K562 (cell line): Measurements from ENCODE around the gene CMIP. TPM values are rescaled to one million over a fixed set of nuclear protein-coding genes. Genes with fewer than 3 reads are reported as not detected.
A peak's percentile ranks its signal among the peaks of the same experiment; 100 is the strongest.

Source experiments
- ATAC-seq: fragments of 200-7000 bp; cut with Tn5 transposase; 3 replicates; pipeline ENCODE4 v1.9.1; 2020; ENCODE audit warnings: moderate library complexity
- BruUV-seq: library from RNA; stranded (reverse); fragments of 400-500 nt; replicated peaks from 2 replicates; lab custom pipeline; 2021; lab: Mats Ljungman, UMichigan
- CTCF ChIA-PET: fragments of 300-600 bp; formaldehyde crosslinking; extraction: SDS; loops from one replicate; lab custom pipeline; 2021; ENCODE audit warnings: low intra/inter-chr PET ratio; lab: Yijun Ruan, JAX
- POLR2A ChIA-PET: fragments of 300-600, 350-650 bp; sonication (Branson Sonifier 250); formaldehyde crosslinking; extraction: SDS; loops from one replicate; lab custom pipeline; 2021; ENCODE audit warnings: antibody characterized with exemption, inconsistent platforms; lab: Yijun Ruan, JAX
- DNase-seq, 4 experiments: peaks; one replicate each; pipeline versions ENCODE4 v3.0.0 to v3.0.0-alpha.2; 2011 to 2018; ENCODE audit warnings: low spot score in 3 of 4, mixed read lengths in 3 of 4; ENCODE audit errors: extremely low read depth in 1 of 4
- FAIRE-seq: peaks from 2 replicates; lab custom pipeline; 2011; peaks lifted over from hg19 to GRCh38; lab: Jason Lieb, UNC
- H2AFZ ChIP-seq: 2 replicates; pipeline ENCODE4 v1.6.0; 2011; ENCODE audit warnings: low read depth, low read length, control low read depth, inconsistent platforms
- H3K27ac ChIP-seq: fragments of 200-600 bp; 3 replicates; pipeline ENCODE4 v1.8.0; 2011; ENCODE audit warnings: low read depth, mild to moderate bottlenecking, control low read depth, inconsistent platforms, low read length, moderate library complexity, mixed read lengths; ENCODE audit errors: extremely low read depth
- H3K27me3 ChIP-seq, 2 experiments: fragments of 300-600 bp in 1 of 2; 2 replicates in 1 of 2; 3 replicates in 1 of 2; pipeline versions ENCODE4 v1.6.0 to v1.8.0; 2011; ENCODE audit warnings: inconsistent platforms in 2 of 2, low read length in 2 of 2, mild to moderate bottlenecking in 1 of 2, mixed read lengths in 1 of 2, moderate library complexity in 1 of 2; ENCODE audit not compliant: control insufficient read depth in 2 of 2, insufficient read depth in 2 of 2
- H3K36me3 ChIP-seq: fragments of 300-600 bp; 3 replicates; pipeline ENCODE4 v1.8.0; 2011; ENCODE audit warnings: mild to moderate bottlenecking, low read length, inconsistent platforms; ENCODE audit not compliant: control insufficient read depth, insufficient read depth
- H3K4me1 ChIP-seq, 2 experiments: fragments of 200-600 bp in 1 of 2; replicated peaks in 1 of 2; 2 replicates in 1 of 2; 3 replicates in 1 of 2; pipeline versions ENCODE4 v1.5.1 to v1.8.0; 2011; ENCODE audit warnings: inconsistent platforms in 2 of 2, low read length in 2 of 2, mild to moderate bottlenecking in 1 of 2, mixed read lengths in 1 of 2, moderate library complexity in 1 of 2; ENCODE audit not compliant: control insufficient read depth in 2 of 2, insufficient read depth in 2 of 2
- H3K4me2 ChIP-seq: 2 replicates; pipeline ENCODE4 v1.6.1; 2011; ENCODE audit warnings: low read length, control low read depth, inconsistent platforms, mixed read lengths; ENCODE audit not compliant: insufficient read depth
- H3K4me3 ChIP-seq: fragments of 200-600 bp; sonication (generic), shearing (Covaris generic); 2 replicates; pipeline ENCODE4 v1.5.1; 2016; ENCODE audit warnings: control low read depth, inconsistent platforms
- H3K79me2 ChIP-seq: fragments of 200-600 bp; 3 replicates; pipeline ENCODE4 v1.8.0; 2011; ENCODE audit warnings: low read length, inconsistent platforms; ENCODE audit not compliant: control insufficient read depth, insufficient read depth
- H3K9ac ChIP-seq, 2 experiments: 2 replicates each; pipeline versions ENCODE4 v1.6.0 to v1.6.1; 2011; ENCODE audit warnings: low read depth in 2 of 2, low read length in 2 of 2, control low read depth in 1 of 2, inconsistent platforms in 1 of 2, mild to moderate bottlenecking in 1 of 2, mixed read lengths in 1 of 2; ENCODE audit not compliant: insufficient read depth in 1 of 2
- H3K9me1 ChIP-seq: one replicate; pipeline ENCODE4 v1.6.0; 2011; ENCODE audit warnings: inconsistent platforms, mild to moderate bottlenecking, low read length, moderate library complexity; ENCODE audit not compliant: control insufficient read depth, insufficient read depth
- H3K9me3 ChIP-seq: replicated peaks from 2 replicates; pipeline ENCODE4 v1.5.1; 2011; ENCODE audit warnings: low read depth, low read length, inconsistent platforms; ENCODE audit not compliant: control insufficient read depth, insufficient read depth
- H4K20me1 ChIP-seq: replicated peaks from 2 replicates; pipeline ENCODE4 v1.6.1; 2011; ENCODE audit warnings: low read length, inconsistent platforms, mixed read lengths; ENCODE audit not compliant: control insufficient read depth, insufficient read depth
- DMBX1 ChIP-seq: fragments of 250-450 bp; sonication (Bioruptor Pico); IDR thresholded peaks from 2 replicates; pipeline ENCODE4 v1.8.0; 2022; ENCODE audit warnings: inconsistent platforms, mild to moderate bottlenecking, moderate library complexity, borderline replicate concordance
- FOXP1 ChIP-seq: sonication (generic); formaldehyde crosslinking; IDR thresholded peaks from 2 replicates; pipeline ENCODE4 v1.8.0; 2022; ENCODE audit warnings: mild to moderate bottlenecking, missing genetic modification reagents
- HNRNPH1 ChIP-seq: fragments of 200-400 bp; formaldehyde crosslinking; optimal IDR thresholded peaks from 2 replicates; pipeline ENCODE3; 2017; ENCODE audit warnings: low read depth, mild to moderate bottlenecking, low read length, moderate library complexity
- KDM1A ChIP-seq, 2 experiments: fragments of 450-650 bp; IDR thresholded peaks; 2 replicates each; pipeline ENCODE4 v1.6.1; 2016; ENCODE audit warnings: mild to moderate bottlenecking in 2 of 2
- POLR2G ChIP-seq: fragments of 200-400 bp; formaldehyde crosslinking; IDR thresholded peaks from 2 replicates; pipeline ENCODE4 v1.6.1; 2017; ENCODE audit warnings: low read depth, mild to moderate bottlenecking, antibody characterized with exemption, low read length, moderate library complexity
- RBFOX2 ChIP-seq: fragments of 200-400 bp; formaldehyde crosslinking; IDR thresholded peaks from 2 replicates; pipeline ENCODE4 v1.6.1; 2017; ENCODE audit warnings: low read depth, mild to moderate bottlenecking, low read length, moderate library complexity
- RBM22 ChIP-seq: fragments of 200-400 bp; formaldehyde crosslinking; IDR thresholded peaks from 2 replicates; pipeline ENCODE4 v1.6.1; 2018; ENCODE audit warnings: low read length, low read depth; ENCODE audit not compliant: poor library complexity, severe bottlenecking
- STAT5A ChIP-seq: IDR thresholded peaks from 2 replicates; pipeline ENCODE4 v1.6.1; 2012; ENCODE audit warnings: low read length, inconsistent platforms, borderline replicate concordance
- TEAD4 ChIP-seq, 2 experiments: sonication (generic) in 1 of 2; formaldehyde crosslinking in 1 of 2; IDR thresholded peaks; 2 replicates each; pipeline versions ENCODE4 v1.6.1 to v1.8.0; 2012 to 2022; ENCODE audit warnings: borderline replicate concordance in 1 of 2, inconsistent platforms in 1 of 2, low read length in 1 of 2, mild to moderate bottlenecking in 1 of 2, missing genetic modification reagents in 1 of 2
- U2AF2 ChIP-seq: fragments of 200-400 bp; formaldehyde crosslinking; optimal IDR thresholded peaks from 2 replicates; pipeline ENCODE3; 2017; ENCODE audit warnings: low read depth, mild to moderate bottlenecking, low read length
- ZC3H11A ChIP-seq: IDR thresholded peaks from 2 replicates; pipeline ENCODE4 v1.6.1; 2012; ENCODE audit warnings: low read depth, low read length, improper control_type of control experiment
- ZNF165 ChIP-seq: fragments of 250-450 bp; sonication (Bioruptor Pico); IDR thresholded peaks from 2 replicates; pipeline ENCODE4 v1.4.0; 2020; ENCODE audit warnings: borderline replicate concordance
- WGBS: fragments of 100-300 bp; shearing (Covaris generic); methylation state at CpG from one replicate; pipeline ENCODE4 v1.1.6; 2016; ENCODE audit warnings: low coverage, mixed read lengths; ENCODE audit not compliant: insufficient coverage; ENCODE audit errors: missing lambda C conversion rate; 5-methylcytosine and 5-hydroxymethylcytosine counted together
- in situ Hi-C: fragments of 300-500 bp; cut with MboI; formaldehyde crosslinking; loops from 4 replicates; pipeline ENCODE4 v1.15.0; 2018; ENCODE audit warnings: inconsistent platforms, mixed read lengths
- intact Hi-C: fragments of 100-400 bp; cut with micrococcal nuclease; formaldehyde crosslinking; loops from 2 replicates; pipeline ENCODE4 v1.14.2; 2022
- polyA plus RNA-seq, 8 experiments: library from polyadenylated mRNA; depleted of rRNA in 4 of 8; stranded (reverse) in 5 of 8; unstranded in 3 of 8; fragments of >200 nt; fragmentation: Nextera tagmentation in 2 of 8; fragmentation: Illumina TruSeq in 1 of 8; extraction: Ambion mirVana in 2 of 8; extraction: Trizol in 1 of 8; gene quantifications; 2 replicates each; pipeline versions ENCODE4 v1.2.1 to v1.2.3, GENCODE V29; 2011 to 2014; ENCODE audit warnings: inconsistent platforms in 1 of 8, missing spikeins in 1 of 8
- total RNA-seq, 7 experiments: library from RNA; depleted of rRNA in 6 of 7; stranded (reverse); fragments of >200 nt in 6 of 7; fragmentation: Illumina TruSeq in 2 of 7; extraction: Trizol in 2 of 7; gene quantifications; 2 replicates each; pipeline versions ENCODE4 v1.2.1 to v1.2.3, GENCODE V29; 2011 to 2021; ENCODE audit warnings: low replicate concordance in 1 of 7
- TF ChIP-seq, protein P1 (sequence below): sonication (generic); formaldehyde crosslinking; IDR thresholded peaks from 2 replicates; pipeline ENCODE4 v1.9.0; 2022; ENCODE audit warnings: mild to moderate bottlenecking, missing genetic modification reagents

Gene CMIP
- total and polyA plus RNA-seq, 9 of the 15 experiments (the other 6 are each of a cell fraction or from before 2014, with no cell fraction given), result 0.94 to 82.5 (median 10.3) TPM

DNA sequence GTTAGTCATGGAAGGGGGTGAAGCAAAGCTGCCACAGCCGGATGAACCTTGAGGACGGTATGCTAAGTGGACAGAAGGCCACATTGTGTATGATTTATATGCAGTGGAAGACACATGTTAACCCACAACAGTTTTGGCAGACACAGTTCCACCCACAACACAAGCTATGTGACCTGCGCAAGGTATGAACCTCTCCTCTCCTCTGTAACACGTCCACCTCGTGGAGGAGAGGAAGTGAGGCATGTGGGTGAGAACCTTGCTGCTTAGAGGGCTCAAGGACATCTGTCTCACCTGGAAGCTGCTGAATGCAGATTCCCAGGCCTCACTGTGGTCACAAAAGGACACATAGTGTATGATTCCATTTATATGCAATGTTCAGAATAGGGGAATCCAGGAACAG lies 198.3 kb downstream of the CMIP start:
- WGBS, result 78% methylated on average over 5 of the region's 5 CpGs
- no peak overlapping the region for H3K4me2 ChIP-seq
- H3K4me1 ChIP-seq, result peaks cover 12 to 25% of the 10 kb centered on the region in 2 experiments
- peaks cover 21% of the 10 kb centered on the region; the same call in 2 of the 3 replicates for H3K36me3 ChIP-seq
- H3K9me1 ChIP-seq, result peaks cover 6% of the 10 kb centered on the region
- TF ChIP-seq, protein P1, sequence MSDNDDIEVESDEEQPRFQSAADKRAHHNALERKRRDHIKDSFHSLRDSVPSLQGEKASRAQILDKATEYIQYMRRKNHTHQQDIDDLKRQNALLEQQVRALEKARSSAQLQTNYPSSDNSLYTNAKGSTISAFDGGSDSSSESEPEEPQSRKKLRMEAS, result 0 out of 2 replicates have a peak, but pooled peaks have one; percentile 25
- TF ChIP-seq ZC3H11A, result no peak
- H2AFZ ChIP-seq, result no peak overlapping the region
- ATAC-seq (no peak), DNase-seq (no peak), FAIRE-seq (no peak)
- peaks cover 56% of the 10 kb centered on the region for H3K79me2 ChIP-seq
- in situ Hi-C loops (no loop called here), intact Hi-C loops (no loop called here)
- H3K4me3 ChIP-seq, result no peak overlapping the region
- no TSS peak for BruUV-seq
- H3K27ac ChIP-seq, result no peak overlapping the region
- ChIA-PET POLR2A (interaction anchor here (1.2 kb wide), 1 partner anchor 8 kb away, joined by 3 read pairs; no protein-coding TSS in a partner anchor), CTCF (no interaction called here)
- H3K9me3 ChIP-seq, result no peaks in the 10 kb centered on the region
- peaks cover 2% of the 10 kb centered on the region; the same call in 1 of the 2 replicates for H4K20me1 ChIP-seq
- no peak overlapping the region for H3K9ac ChIP-seq
- no peaks in the 10 kb centered on the region for H3K27me3 ChIP-seq

DNA sequence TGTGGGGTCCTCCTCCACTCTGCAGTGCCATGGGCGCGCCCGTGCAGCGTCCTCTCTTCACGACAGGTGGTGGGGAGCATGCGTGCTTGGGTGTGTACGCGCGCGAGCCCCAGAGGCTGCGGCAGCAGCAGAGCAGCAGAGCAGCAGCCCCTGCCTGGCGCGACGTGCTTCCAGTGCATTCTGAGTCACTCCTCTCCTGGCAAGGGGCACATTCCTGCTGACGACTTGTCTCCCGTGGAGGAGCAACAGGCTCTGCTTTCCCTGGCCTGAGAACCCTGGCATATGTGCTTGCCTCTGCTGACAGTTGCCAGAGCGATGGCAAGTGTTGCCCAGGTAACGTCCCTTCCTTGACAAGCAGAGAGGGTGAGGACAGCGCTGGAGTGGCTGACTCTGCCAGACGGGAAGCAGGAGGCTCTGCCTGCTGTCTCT lies 200.7 kb downstream of the CMIP start:
- no peak overlapping the region for H3K27ac ChIP-seq
- FAIRE-seq, result no peak
- H3K79me2 ChIP-seq, result peaks cover 49% of the 10 kb centered on the region
- H2AFZ ChIP-seq, result no peak overlapping the region
- H4K20me1 ChIP-seq, result peaks cover 2% of the 10 kb centered on the region; the same call in 1 of the 2 replicates
- no peak for ATAC-seq
- H3K4me3 ChIP-seq, result no peak overlapping the region
- H3K4me1 ChIP-seq, result peaks cover 9 to 18% of the 10 kb centered on the region in 2 experiments; a peak in 4 of 5 replicates
- intact Hi-C loops (no loop called here), in situ Hi-C loops (no loop called here)
- POLR2A ChIA-PET, result interaction anchor here (0.7 kb wide), 1 partner anchor 712 kb away, joined by 3 read pairs; no protein-coding TSS in a partner anchor
- WGBS, result 85% methylated on average over 17 of the region's 20 CpGs
- TF ChIP-seq FOXP1 (CRISPR knock-in tag) (no peak), RBM22 (peak; percentile 50), DMBX1 (no peak), KDM1A (IDR thresholded peaks at IDR 0.05) (no peak), TEAD4 (IDR thresholded peaks at IDR 0.05; ENCODE audit: low read length) (no peak), TEAD4 (CRISPR knock-in tag; IDR thresholded peaks at IDR 0.05; ENCODE audit: borderline replicate concordance) (no peak), RBFOX2 (0 out of 2 replicates have a peak, but pooled peaks have one; percentile 18), STAT5A (no peak), ZNF165 (CRISPR knock-in tag) (no peak), HNRNPH1 (no peak), U2AF2 (no peak), POLR2G (peak; percentile 58)
- H3K9me3 ChIP-seq, result no peaks in the 10 kb centered on the region
- H3K9me1 ChIP-seq, result peaks cover 6% of the 10 kb centered on the region
- BruUV-seq, result no TSS peak
- CTCF ChIA-PET, result no interaction called here
- no peak for DNase-seq
- H3K9ac ChIP-seq, result peak overlapping the region in 1 of 2 experiments; percentile 65; a peak in 1 of 4 replicates
- no peaks in the 10 kb centered on the region for H3K27me3 ChIP-seq
- peaks cover 21% of the 10 kb centered on the region; the same call in 2 of the 3 replicates for H3K36me3 ChIP-seq
- no peak overlapping the region for H3K4me2 ChIP-seq
